GM21717 (cell line): ENCODE measurements around the gene GNA15.
A peak's percentile ranks its signal among the peaks of the same experiment; 100 is the strongest.
"Not testable (repeated sequence)": the region's sequence is repeated elsewhere in the genome, so short reads cannot be mapped to it uniquely, and the experiment has no call there.

Source experiments
- ATAC-seq: cut with Tn5 transposase; IDR thresholded peaks from one replicate; pipeline ENCODE4 v1.9.1; 2021; ENCODE audit warnings: mild to moderate bottlenecking, moderate library complexity; ENCODE audit not compliant: unreplicated experiment

Gene GNA15

DNA sequence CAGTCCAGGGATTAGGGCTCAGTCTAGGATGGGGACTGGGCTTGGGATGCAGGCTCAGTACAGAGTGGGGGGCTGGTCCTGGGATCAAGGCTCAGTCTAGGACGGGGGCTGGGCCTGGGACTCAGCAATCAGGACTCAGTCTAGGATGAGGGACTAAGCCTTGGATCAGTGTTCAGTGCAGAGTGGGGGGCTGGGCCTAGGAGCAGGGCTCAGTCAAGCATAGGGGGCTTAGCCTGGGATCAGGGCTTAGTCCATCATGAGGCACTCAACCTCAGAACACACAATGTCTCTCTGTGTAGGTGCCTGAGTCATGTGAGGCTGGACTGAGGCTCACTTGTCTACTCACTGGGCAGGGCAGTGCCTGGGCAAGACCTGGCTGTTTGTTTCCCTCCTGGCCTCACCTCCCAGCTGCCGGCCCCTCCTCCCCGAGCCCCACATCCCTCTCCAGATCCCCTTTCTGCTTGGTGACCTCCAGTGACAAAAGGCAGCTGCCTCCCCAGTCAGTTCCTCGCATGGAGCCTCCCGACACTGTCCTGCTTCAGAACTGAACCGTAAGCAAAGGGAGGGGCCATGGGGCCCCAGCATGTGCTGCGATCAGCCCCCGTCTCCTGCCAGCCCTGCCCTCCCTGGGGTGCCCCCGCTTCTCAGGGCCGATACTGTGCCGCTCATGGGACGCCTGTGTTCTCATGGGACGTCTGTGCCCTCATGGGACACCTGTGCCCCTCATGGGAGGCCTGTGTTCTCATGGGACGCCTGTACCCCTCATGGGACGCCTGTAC, 36.2 kb downstream of the GNA15 start:
- no peak for ATAC-seq

DNA sequence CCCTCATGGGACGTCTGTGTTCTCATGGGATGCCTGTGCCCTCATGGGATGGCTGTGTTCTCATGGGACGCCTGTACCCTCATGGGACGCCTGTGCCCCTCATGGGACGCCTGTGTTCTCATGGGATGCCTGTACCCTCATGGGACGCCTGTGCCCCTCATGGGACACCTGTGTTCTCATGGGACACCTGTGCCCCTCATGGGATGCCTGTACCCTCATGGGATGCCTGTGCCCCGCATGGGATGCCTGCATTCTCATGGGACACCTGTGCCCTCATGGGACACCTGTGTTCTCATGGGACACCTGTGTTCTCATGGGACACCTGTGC, 36.8 kb downstream of the GNA15 start:
- not testable (repeated sequence) for ATAC-seq

GRCh38 chr19:3175781-3176714, 40.2 kb downstream of the GNA15 start:
- no peak for ATAC-seq

DNA sequence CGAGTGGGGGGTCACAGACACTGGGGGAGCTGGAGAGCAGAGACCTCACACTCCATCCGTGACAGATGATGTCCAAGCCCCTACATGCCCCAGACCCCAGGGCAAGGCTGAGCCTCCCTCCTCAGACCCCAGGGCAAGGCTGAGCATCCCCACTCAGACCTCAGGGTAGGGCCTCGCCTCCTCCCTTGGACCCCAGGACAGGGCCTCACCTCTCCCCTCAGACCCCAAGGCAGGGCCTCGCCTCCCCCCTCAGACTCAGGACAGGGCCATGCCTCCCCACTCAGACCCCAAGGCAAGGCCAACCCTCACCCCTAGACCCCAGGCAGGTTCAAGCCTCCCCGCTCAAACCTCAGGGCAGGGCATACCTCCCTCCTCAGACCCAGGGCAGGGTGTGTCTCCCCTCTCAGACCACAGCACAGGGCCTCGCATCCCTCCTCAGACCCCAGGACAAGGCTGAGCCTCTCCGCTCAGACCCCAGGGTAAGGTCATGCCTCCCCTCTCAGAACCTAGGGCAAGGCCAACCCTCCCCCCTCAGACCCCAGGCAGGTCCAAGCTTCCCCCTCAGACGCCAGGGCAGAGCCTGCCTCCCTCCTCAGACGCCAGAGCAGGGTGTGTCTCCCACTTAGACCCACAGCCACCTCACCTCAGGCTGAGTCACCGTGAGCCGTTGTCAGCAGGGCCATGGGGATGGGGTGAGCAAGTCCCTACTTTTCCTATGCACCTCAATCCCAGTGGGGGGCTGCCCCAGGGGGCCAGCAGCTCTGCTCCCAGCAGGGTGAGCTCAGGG, 41.1 kb downstream of the GNA15 start:
- ATAC-seq: no peak

GRCh38 chr19:3178377-3178972, 42.6 kb downstream of the GNA15 start, which contains the start of gene S1PR4:
Gene S1PR4 (plus strand): TSS chr19:3178769. CDS start chr19:3178793, 24 bp downstream.
- ATAC-seq: no peak

GRCh38 chr19:3178973-3179738, 43.3 kb downstream of the GNA15 start:
- ATAC-seq: no peak

- no peak for ATAC-seq
These were observed 44.0 kb downstream of the GNA15 start for GRCh38 chr19:3179739-3180293.

DNA sequence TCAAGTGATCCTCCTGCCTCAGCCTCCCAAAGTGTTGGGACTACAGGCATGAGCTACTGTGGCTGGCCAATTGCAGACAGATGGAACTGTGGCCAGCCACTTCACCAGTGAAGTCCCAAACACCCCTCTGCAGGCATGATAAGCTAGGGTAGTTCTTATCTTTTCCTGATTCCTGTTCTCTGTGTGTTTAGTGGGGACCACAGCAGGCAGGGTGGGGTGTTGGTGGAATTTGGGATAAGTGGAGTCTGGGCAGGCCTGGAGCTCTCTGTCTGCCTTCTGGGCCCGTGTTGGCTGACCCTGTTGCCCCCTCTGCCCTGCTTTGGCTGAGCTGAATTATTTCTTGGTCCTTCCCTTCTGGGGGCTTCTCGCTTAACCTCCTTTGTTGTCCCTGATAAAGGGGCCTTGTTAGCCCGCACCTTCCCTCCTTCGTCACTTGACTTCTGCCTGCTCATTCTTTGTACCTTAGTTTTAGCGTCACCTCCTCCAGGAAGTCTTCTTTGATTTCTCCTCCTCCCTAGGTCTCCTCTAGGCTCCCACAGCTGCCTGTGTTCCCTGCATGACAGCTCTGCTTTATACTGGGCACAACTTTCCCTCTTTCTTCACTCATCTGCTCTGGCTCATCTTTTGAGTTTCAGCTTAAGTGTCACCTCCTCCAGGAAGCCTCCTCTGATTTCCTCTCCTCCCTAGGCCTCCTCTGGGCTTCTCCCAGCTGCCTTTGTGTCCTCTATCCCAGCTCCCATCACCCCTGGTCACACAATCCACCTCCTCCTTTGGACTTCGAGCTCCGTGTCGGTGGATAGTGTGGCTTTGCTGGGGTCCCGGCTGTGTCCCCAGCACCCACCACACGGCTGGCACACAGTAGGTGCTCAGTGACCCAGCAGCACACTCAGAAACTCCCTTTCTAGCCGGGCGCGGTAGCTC, 48.1 kb downstream of the GNA15 start:
- no peak for ATAC-seq

GRCh38 chr19:3184847-3185460, 49.1 kb downstream of the GNA15 start:
- peak; percentile 21 for ATAC-seq

DNA sequence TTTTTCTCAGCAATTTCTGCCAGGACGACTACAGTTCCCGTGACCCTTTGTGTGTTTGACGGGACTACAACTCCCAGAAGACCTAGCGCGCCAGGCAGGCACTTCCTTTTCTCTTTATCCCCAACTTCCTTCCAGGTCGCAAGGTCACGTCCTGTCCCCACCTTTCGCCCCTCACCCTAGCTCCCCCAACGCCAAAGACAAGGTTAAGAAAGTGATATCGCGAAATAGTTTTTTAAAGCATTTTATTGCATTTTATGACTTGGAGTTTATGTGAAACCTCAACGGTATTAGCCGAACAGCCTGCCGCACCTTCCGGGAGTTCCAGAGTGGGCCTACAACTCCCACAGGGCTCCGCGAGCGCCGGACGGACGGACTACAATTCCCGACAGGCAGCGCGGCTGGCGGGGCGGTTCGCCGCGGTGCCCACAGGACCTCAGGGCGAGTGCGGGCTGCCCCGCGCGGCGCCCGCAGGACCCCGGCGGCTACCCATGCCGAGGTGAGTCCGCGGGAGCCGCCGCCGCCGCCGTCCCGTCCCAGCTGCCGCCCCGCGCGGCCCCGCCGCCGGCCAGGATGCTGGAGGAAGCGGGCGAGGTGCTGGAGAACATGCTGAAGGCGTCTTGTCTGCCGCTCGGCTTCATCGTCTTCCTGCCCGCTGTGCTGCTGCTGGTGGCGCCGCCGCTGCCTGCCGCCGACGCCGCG, 49.8 kb downstream of the GNA15 start, which contains the start of gene NCLN:
Gene NCLN, plus strand, starts transcription at position 470 of the 699 bp plus-strand sequence. Its CDS starts 101 bp downstream, at position 571.
- peak; percentile 61 for ATAC-seq

- no peak for ATAC-seq
These were observed 50.4 kb downstream of the GNA15 start for GRCh38 chr19:3186160-3186688.

- no peak for ATAC-seq
These were observed 51.2 kb downstream of the GNA15 start for GRCh38 chr19:3186891-3187661.

- no peak for ATAC-seq
These were observed 52.1 kb downstream of the GNA15 start for GRCh38 chr19:3187662-3188511.

DNA sequence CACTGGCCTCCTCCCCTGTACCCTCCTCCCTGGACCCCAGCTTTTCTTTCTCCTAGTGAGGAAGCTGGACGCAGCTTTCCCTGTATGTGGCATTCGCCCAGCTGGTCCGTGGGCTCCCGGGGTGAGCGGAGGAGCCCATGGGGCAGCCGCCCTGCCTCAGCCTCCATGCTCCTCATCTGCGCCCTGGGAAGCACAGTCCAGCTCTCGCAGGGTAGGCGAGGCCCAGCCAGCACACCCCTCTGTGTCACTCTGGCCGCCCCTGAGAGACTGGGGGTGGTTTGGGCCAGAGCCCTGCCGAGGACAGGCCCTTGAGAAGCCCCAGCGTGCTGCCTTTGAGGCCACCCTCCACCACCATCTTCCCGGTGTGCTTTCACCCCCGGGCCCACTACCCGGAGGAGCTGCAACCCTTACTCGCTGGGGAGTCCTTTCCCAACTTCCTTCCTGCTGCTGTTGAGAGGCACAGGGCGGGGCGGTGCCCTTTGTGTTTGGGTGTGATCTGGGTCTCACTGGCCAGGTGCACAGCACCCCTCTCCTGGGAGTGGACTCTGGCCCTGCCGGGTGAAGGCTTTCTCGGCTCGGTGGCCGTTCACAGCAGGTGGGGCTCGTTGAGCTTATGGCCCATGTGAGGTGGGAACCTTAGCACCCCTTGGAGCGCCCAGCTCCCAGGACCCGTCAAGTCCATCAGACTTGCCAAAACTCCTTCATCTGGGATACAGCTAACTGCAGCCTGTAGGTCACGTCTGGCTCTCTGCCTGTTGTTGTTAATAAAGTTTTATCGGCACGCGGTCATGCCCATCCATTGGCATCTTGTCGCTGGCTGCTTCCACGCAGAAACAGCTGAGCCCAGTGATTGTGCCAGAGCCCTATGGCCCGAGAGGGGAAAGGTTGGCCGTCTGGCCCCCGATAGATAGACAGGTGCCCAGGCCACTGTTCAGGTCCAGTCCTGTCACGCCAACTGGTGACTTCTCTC, 53.1 kb downstream of the GNA15 start:
- no peak for ATAC-seq
